IMR-90 (cell line): ENCODE measurements around the gene TMEM101. TPM values are rescaled to one million over a fixed set of nuclear protein-coding genes. Genes with fewer than 3 reads are reported as not detected.

Experiments
- ATAC-seq: fragments of 200-7000 bp; cut with Tn5 transposase; 2 replicates; pipeline ENCODE4 v1.9.1; 2020; ENCODE audit warnings: low read depth, mild to moderate bottlenecking, moderate library complexity
- BruUV-seq: library from RNA; stranded (reverse); fragments of 400-500 nt; replicated peaks from 2 replicates; lab custom pipeline; 2021; lab: Mats Ljungman, UMichigan
- CTCF ChIA-PET: fragments of 300-600 bp; formaldehyde crosslinking; extraction: SDS; loops from one replicate; lab custom pipeline; 2021; ENCODE audit warnings: antibody characterized with exemption; lab: Yijun Ruan, JAX
- POLR2A ChIA-PET: fragments of 300-600 bp; sonication (Branson Sonifier 250); formaldehyde crosslinking; loops from one replicate; lab custom pipeline; 2022; ENCODE audit warnings: antibody characterized with exemption; ENCODE audit not compliant: unreplicated experiment; lab: Charles Lee
- DNase-seq: peaks from one replicate; pipeline ENCODE4 v3.0.0; 2013
- H2AFZ ChIP-seq: replicated peaks from 2 replicates; pipeline ENCODE3; 2013; ENCODE audit warnings: low read length, mild to moderate bottlenecking; ENCODE audit not compliant: poor library complexity
- H2AK5ac ChIP-seq: 2 replicates; pipeline ENCODE4 v1.6.1; 2013; ENCODE audit warnings: low read depth, low read length, inconsistent platforms
- H2AK9ac ChIP-seq: replicated peaks from 2 replicates; pipeline ENCODE3; 2013; ENCODE audit warnings: mild to moderate bottlenecking, low read depth, low read length, moderate library complexity; ENCODE audit not compliant: poor library complexity
- H2BK120ac ChIP-seq: 2 replicates; pipeline ENCODE4 v1.6.1; 2013; ENCODE audit warnings: low read depth, low read length, inconsistent platforms
- H2BK15ac ChIP-seq: 3 replicates; pipeline ENCODE4 v1.6.1; 2013; ENCODE audit warnings: low read depth, low read length, inconsistent platforms
- H2BK20ac ChIP-seq: 2 replicates; pipeline ENCODE4 v1.6.1; 2013; ENCODE audit warnings: low read depth, mild to moderate bottlenecking, inconsistent platforms, low read length, moderate library complexity
- H2BK5ac ChIP-seq: 2 replicates; pipeline ENCODE4 v1.6.1; 2013; ENCODE audit warnings: mild to moderate bottlenecking, low read depth, low read length, inconsistent platforms; ENCODE audit not compliant: poor library complexity, severe bottlenecking
- H3K14ac ChIP-seq: replicated peaks from 2 replicates; pipeline ENCODE4 v1.6.1; 2013; ENCODE audit warnings: low read depth, low read length, inconsistent platforms
- H3K18ac ChIP-seq: 2 replicates; pipeline ENCODE4 v1.6.1; 2013; ENCODE audit warnings: low read depth, low read length, control low read depth
- H3K23ac ChIP-seq: 2 replicates; pipeline ENCODE4 v1.6.1; 2013; ENCODE audit warnings: low read depth, low read length, inconsistent platforms
- H3K27ac ChIP-seq: 2 replicates; pipeline ENCODE4 v1.5.1; 2013; ENCODE audit warnings: mild to moderate bottlenecking, control low read depth, low read length; ENCODE audit not compliant: insufficient read depth
- H3K27me3 ChIP-seq: 2 replicates; pipeline ENCODE4 v1.6.1; 2013; ENCODE audit warnings: low read length; ENCODE audit not compliant: control insufficient read depth, insufficient read depth
- H3K36me3 ChIP-seq: 2 replicates; pipeline ENCODE4 v1.6.1; 2013; ENCODE audit warnings: low read length, mixed read lengths; ENCODE audit not compliant: control insufficient read depth, insufficient read depth
- H3K4ac ChIP-seq: 2 replicates; pipeline ENCODE4 v1.6.1; 2013; ENCODE audit warnings: low read depth, low read length, inconsistent platforms
- H3K4me1 ChIP-seq: 2 replicates; pipeline ENCODE4 v1.6.1; 2013; ENCODE audit warnings: low read length, mixed read lengths; ENCODE audit not compliant: control insufficient read depth, insufficient read depth
- H3K4me2 ChIP-seq: 2 replicates; pipeline ENCODE4 v1.6.1; 2013; ENCODE audit warnings: low read depth, mild to moderate bottlenecking, control low read depth, low read length, moderate library complexity
- H3K4me3 ChIP-seq: 2 replicates; pipeline ENCODE4 v1.5.1; 2013; ENCODE audit warnings: low read depth, mild to moderate bottlenecking, control low read depth, low read length, moderate library complexity; ENCODE audit not compliant: insufficient read depth
- H3K56ac ChIP-seq: 2 replicates; pipeline ENCODE4 v1.6.1; 2013; ENCODE audit warnings: low read length, inconsistent platforms; ENCODE audit not compliant: insufficient read depth; ENCODE audit errors: extremely low read depth
- H3K79me1 ChIP-seq, 2 experiments: 2 replicates each; pipeline ENCODE4 v1.6.1; 2013; ENCODE audit warnings: low read length in 2 of 2, inconsistent platforms in 1 of 2, low read depth in 1 of 2
- H3K9ac ChIP-seq: 2 replicates; pipeline ENCODE4 v1.6.1; 2013; ENCODE audit warnings: low read depth, low read length, control low read depth
- H3K9me1 ChIP-seq: 2 replicates; pipeline ENCODE4 v1.6.1; 2013; ENCODE audit warnings: low read length, inconsistent platforms; ENCODE audit not compliant: insufficient read depth
- H3K9me3 ChIP-seq: 2 replicates; pipeline ENCODE4 v1.6.1; 2013; ENCODE audit warnings: low read length; ENCODE audit not compliant: control insufficient read depth, insufficient read depth
- H4K20me1 ChIP-seq: 2 replicates; pipeline ENCODE4 v1.6.1; 2013; ENCODE audit warnings: low read length, inconsistent platforms; ENCODE audit not compliant: insufficient read depth
- H4K5ac ChIP-seq: 2 replicates; pipeline ENCODE4 v1.6.1; 2013; ENCODE audit warnings: mild to moderate bottlenecking, low read depth, low read length, control low read depth
- H4K8ac ChIP-seq, 2 experiments: 2 replicates each; pipeline ENCODE4 v1.6.1; 2013; ENCODE audit warnings: low read depth in 2 of 2, low read length in 2 of 2, control low read depth in 1 of 2, inconsistent platforms in 1 of 2
- H4K91ac ChIP-seq: 2 replicates; pipeline ENCODE4 v1.6.1; 2013; ENCODE audit warnings: low read depth, low read length, inconsistent platforms; ENCODE audit not compliant: insufficient read depth
- BHLHE40 ChIP-seq: fragments of 150-350 bp; IDR thresholded peaks from 2 replicates; pipeline ENCODE4 v1.6.1; 2016; ENCODE audit warnings: mild to moderate bottlenecking, low read depth, low read length
- CEBPB ChIP-seq: IDR thresholded peaks from 2 replicates; pipeline ENCODE4 v1.6.1; 2012; ENCODE audit warnings: low read depth, low read length, improper control_type of control experiment
- CHD1 ChIP-seq: IDR thresholded peaks from 2 replicates; pipeline ENCODE4 v1.6.1; 2012; ENCODE audit warnings: low read depth, low read length, improper control_type of control experiment
- FOS ChIP-seq: fragments of 150-350 bp; IDR thresholded peaks from 2 replicates; pipeline ENCODE4 v1.6.1; 2016; ENCODE audit warnings: low read depth, low read length
- MAFK ChIP-seq: IDR thresholded peaks from 2 replicates; pipeline ENCODE4 v1.6.1; 2012; ENCODE audit warnings: low read depth, low read length, improper control_type of control experiment
- MAZ ChIP-seq: IDR thresholded peaks from 2 replicates; pipeline ENCODE4 v1.6.1; 2012; ENCODE audit warnings: low read depth, mild to moderate bottlenecking, low read length, improper control_type of control experiment, moderate library complexity, borderline replicate concordance
- MXI1 ChIP-seq: IDR thresholded peaks from 2 replicates; pipeline ENCODE4 v1.6.1; 2012; ENCODE audit warnings: low read depth, mild to moderate bottlenecking, low read length, moderate library complexity, borderline replicate concordance
- NFE2L2 ChIP-seq: fragments of 150-350 bp; IDR thresholded peaks from 2 replicates; pipeline ENCODE4 v1.6.1; 2016; ENCODE audit warnings: low read depth, mild to moderate bottlenecking, low read length
- POLR2A ChIP-seq: IDR thresholded peaks from 2 replicates; pipeline ENCODE4 v1.6.1; 2012; ENCODE audit warnings: mild to moderate bottlenecking, low read depth, low read length
- RAD21 ChIP-seq: IDR thresholded peaks from 2 replicates; pipeline ENCODE4 v1.6.1; 2012; ENCODE audit warnings: low read length, improper control_type of control experiment
- RCOR1 ChIP-seq: IDR thresholded peaks from 2 replicates; pipeline ENCODE4 v1.6.1; 2012; ENCODE audit warnings: mild to moderate bottlenecking, low read length, improper control_type of control experiment; ENCODE audit not compliant: insufficient replicate concordance
- RFX5 ChIP-seq: IDR thresholded peaks from 2 replicates; pipeline ENCODE4 v1.8.0; 2012; ENCODE audit warnings: low read depth, mild to moderate bottlenecking, low read length, moderate library complexity
- SMC3 ChIP-seq: fragments of 150-350 bp; IDR thresholded peaks from 2 replicates; pipeline ENCODE4 v1.6.1; 2016; ENCODE audit warnings: low read depth, mild to moderate bottlenecking, antibody characterized with exemption, low read length, moderate library complexity
- WGBS, 2 experiments: methylation state at CpG; one replicate each; pipeline versions ENCODE4 v1.1.5 to v1.1.7; 2013; ENCODE audit warnings: missing lambda C conversion rate in 2 of 2; ENCODE audit not compliant: insufficient read length in 1 of 2; ENCODE audit errors: extremely low coverage in 2 of 2; 5-methylcytosine and 5-hydroxymethylcytosine counted together
- dilution Hi-C: fragments of 300-500 bp; cut with HindIII; formaldehyde crosslinking; loops from one replicate; pipeline ENCODE4 v1.14.3; 2018; ENCODE audit warnings: low sequenced_read_pairs; ENCODE audit not compliant: unreplicated experiment
- in situ Hi-C: fragments of 300-500 bp; cut with MboI; formaldehyde crosslinking; loops from 3 replicates; pipeline ENCODE4 v1.14.3; 2019; ENCODE audit warnings: low sequenced_read_pairs, inconsistent platforms, mixed read lengths
- intact Hi-C: fragments of 100-400 bp; cut with micrococcal nuclease; formaldehyde crosslinking; loops from 2 replicates; pipeline ENCODE4 v1.10.0; 2022
- polyA plus RNA-seq, 3 experiments: library from polyadenylated mRNA; depleted of rRNA; stranded (reverse); fragments of >200 nt; gene quantifications; 2 replicates each; pipeline ENCODE4 v1.2.3, GENCODE V29; 2012; ENCODE audit warnings: low replicate concordance in 1 of 3
- total RNA-seq: library from RNA; depleted of rRNA; stranded (reverse); fragments of >200 nt; gene quantifications from 2 replicates; pipeline ENCODE4 v1.2.3, GENCODE V29; 2012
- TF ChIP-seq, protein P1 (sequence below): conservative IDR thresholded peaks from 2 replicates; pipeline ENCODE4 v1.5.1; 2012; ENCODE audit warnings: mild to moderate bottlenecking, low read depth, low read length, improper control_type of control experiment
- TF ChIP-seq, protein P2 (sequence below): fragments of 150-350 bp; IDR thresholded peaks from 2 replicates; pipeline ENCODE4 v1.6.1; 2017; ENCODE audit warnings: mild to moderate bottlenecking, antibody characterized with exemption, low read length, low read depth
- TF ChIP-seq, protein P3 (sequence below): fragments of 150-350 bp; IDR thresholded peaks from 2 replicates; pipeline ENCODE4 v1.6.1; 2016; ENCODE audit warnings: low read depth, mild to moderate bottlenecking, low read length, moderate library complexity, borderline replicate concordance

TMEM101 gene
- total and polyA plus RNA-seq, 2 of the 4 experiments (the other 2 are of a cell fraction) = 30.7 to 36.6 TPM

DNA sequence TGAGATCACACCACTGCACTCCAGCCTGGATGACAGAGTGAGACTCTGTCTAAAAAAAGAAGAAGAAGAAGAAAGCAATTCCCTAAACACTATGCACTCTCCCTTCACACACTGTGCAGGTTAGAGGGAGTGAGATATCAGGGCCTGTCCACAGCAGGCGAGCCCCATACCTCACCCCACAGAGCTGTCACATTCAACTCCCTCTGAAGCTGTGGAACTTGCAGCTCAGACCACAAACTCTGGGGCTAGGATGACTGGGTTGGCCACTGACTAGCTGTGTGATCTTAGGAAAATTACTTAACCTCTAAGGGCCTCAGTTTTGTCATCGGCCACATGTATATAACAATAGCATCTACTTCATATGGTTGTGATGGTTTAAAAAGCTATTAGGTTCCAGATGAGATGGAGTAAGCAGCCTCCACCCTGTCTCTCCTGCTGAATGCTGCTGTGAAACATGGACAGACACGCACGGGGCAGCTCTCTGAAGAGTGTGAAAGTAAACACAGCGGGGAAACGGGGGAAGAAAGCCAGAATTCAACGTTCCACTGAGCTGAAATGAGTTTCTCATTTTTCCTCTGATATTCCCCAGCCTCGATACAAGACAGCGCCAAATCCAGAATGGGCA is 47.4 kb downstream of the TMEM101 start:
- peak; percentile 69 for ATAC-seq
- no TSS peak for BruUV-seq
- no peak for DNase-seq
- Histone ChIP-seq H3K23ac (no peak overlapping the region), H3K4me1 (no peaks in the 10 kb centered on the region), H3K9me1 (no peaks in the 10 kb centered on the region), H2BK20ac (no peak overlapping the region), H3K36me3 (no peaks in the 10 kb centered on the region), H3K4me3 (no peak overlapping the region), H3K14ac (no peak overlapping the region), H3K27ac (no peak overlapping the region), H2BK5ac (no peak overlapping the region), H3K4me2 (peak overlapping the region; percentile 58), H2BK15ac (no peak overlapping the region), H2AFZ (no peak overlapping the region), H3K18ac (no peak overlapping the region), H2BK120ac (no peak overlapping the region), H3K9me3 (no peaks in the 10 kb centered on the region), H4K8ac (no peak overlapping the region), H3K56ac (no peak overlapping the region), H4K5ac (no peak overlapping the region), H2AK5ac (no peak overlapping the region), H4K20me1 (no peaks in the 10 kb centered on the region; the same call in 1 of the 2 replicates), H3K79me1 (no peaks in the 10 kb centered on the region), H3K27me3 (peaks cover 36% of the 10 kb centered on the region), H3K4ac (no peak overlapping the region), H4K91ac (no peak overlapping the region), H3K9ac (no peak overlapping the region), H2AK9ac (no peak overlapping the region)
- TF ChIP-seq MAZ (no peak), CHD1 (no peak), FOS (no peak), POLR2A (no peak), RCOR1 (no peak), MAFK (no peak), RAD21 (no peak), BHLHE40 (no peak), RFX5 (no peak), MXI1 (no peak), NFE2L2 (no peak), SMC3 (no peak), CEBPB (no peak)
- TF ChIP-seq, protein P1, sequence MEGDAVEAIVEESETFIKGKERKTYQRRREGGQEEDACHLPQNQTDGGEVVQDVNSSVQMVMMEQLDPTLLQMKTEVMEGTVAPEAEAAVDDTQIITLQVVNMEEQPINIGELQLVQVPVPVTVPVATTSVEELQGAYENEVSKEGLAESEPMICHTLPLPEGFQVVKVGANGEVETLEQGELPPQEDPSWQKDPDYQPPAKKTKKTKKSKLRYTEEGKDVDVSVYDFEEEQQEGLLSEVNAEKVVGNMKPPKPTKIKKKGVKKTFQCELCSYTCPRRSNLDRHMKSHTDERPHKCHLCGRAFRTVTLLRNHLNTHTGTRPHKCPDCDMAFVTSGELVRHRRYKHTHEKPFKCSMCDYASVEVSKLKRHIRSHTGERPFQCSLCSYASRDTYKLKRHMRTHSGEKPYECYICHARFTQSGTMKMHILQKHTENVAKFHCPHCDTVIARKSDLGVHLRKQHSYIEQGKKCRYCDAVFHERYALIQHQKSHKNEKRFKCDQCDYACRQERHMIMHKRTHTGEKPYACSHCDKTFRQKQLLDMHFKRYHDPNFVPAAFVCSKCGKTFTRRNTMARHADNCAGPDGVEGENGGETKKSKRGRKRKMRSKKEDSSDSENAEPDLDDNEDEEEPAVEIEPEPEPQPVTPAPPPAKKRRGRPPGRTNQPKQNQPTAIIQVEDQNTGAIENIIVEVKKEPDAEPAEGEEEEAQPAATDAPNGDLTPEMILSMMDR = no peak
- TF ChIP-seq, protein P2, sequence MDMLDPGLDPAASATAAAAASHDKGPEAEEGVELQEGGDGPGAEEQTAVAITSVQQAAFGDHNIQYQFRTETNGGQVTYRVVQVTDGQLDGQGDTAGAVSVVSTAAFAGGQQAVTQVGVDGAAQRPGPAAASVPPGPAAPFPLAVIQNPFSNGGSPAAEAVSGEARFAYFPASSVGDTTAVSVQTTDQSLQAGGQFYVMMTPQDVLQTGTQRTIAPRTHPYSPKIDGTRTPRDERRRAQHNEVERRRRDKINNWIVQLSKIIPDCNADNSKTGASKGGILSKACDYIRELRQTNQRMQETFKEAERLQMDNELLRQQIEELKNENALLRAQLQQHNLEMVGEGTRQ = no peak
- TF ChIP-seq, protein P3, sequence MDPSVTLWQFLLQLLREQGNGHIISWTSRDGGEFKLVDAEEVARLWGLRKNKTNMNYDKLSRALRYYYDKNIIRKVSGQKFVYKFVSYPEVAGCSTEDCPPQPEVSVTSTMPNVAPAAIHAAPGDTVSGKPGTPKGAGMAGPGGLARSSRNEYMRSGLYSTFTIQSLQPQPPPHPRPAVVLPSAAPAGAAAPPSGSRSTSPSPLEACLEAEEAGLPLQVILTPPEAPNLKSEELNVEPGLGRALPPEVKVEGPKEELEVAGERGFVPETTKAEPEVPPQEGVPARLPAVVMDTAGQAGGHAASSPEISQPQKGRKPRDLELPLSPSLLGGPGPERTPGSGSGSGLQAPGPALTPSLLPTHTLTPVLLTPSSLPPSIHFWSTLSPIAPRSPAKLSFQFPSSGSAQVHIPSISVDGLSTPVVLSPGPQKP = no peak
- WGBS, 2 experiments = 0% methylated on average over 2 of the region's 9 CpGs; no CpG with 5 or more reads in 1 of the 2 experiments
- dilution Hi-C loops (no loop called here), intact Hi-C loops (no loop called here), in situ Hi-C loops (no loop called here)
- ChIA-PET POLR2A (no interaction called here), CTCF (interaction anchor here (0.6 to 1.2 kb wide), 3 partner anchors 9 to 133 kb away, joined by 3 read pairs; no protein-coding TSS in a partner anchor)
